Raji (cell line): ENCODE measurements around the gene KLHDC1.

ENCODE experiments used
- POLR2A ChIP-seq: IDR thresholded peaks from 2 replicates; pipeline ENCODE4 v1.6.1; 2011; ENCODE audit warnings: low read depth, low read length, control low read depth; ENCODE audit not compliant: insufficient read depth

Gene KLHDC1

GRCh38 chr14:49703965-49704364, 11.0 kb downstream of the KLHDC1 start:
- no peak for TF ChIP-seq POLR2A

- no peak for TF ChIP-seq POLR2A
These were observed 27.8 kb downstream of the KLHDC1 start for GRCh38 chr14:49720744-49721143.

GRCh38 chr14:49727171-49727570, 34.3 kb downstream of the KLHDC1 start:
- TF ChIP-seq POLR2A: no peak

- TF ChIP-seq POLR2A: no peak
These were observed 40.0 kb downstream of the KLHDC1 start for GRCh38 chr14:49732896-49733295.

GRCh38 chr14:49733836-49734235, 40.9 kb downstream of the KLHDC1 start:
- TF ChIP-seq POLR2A: no peak

GRCh38 chr14:49745191-49745590, 52.3 kb downstream of the KLHDC1 start:
- no peak for TF ChIP-seq POLR2A

- TF ChIP-seq POLR2A: no peak
These were observed 61.7 kb downstream of the KLHDC1 start for GRCh38 chr14:49754570-49755097.

GRCh38 chr14:49755378-49755777, 62.5 kb downstream of the KLHDC1 start:
- no peak for TF ChIP-seq POLR2A

- TF ChIP-seq POLR2A: no peak
These were observed 69.1 kb downstream of the KLHDC1 start for GRCh38 chr14:49761839-49762551.

GRCh38 chr14:49766839-49767238, 73.9 kb downstream of the KLHDC1 start:
- no peak for TF ChIP-seq POLR2A

- TF ChIP-seq POLR2A: no peak
These were observed 74.3 kb downstream of the KLHDC1 start for GRCh38 chr14:49767270-49767570.

- peak; percentile 84 for TF ChIP-seq POLR2A
These were observed 74.8 kb downstream of the KLHDC1 start, which contains the start of gene KLHDC2 for GRCh38 chr14:49767571-49768300. KLHDC2 (plus strand) TSS chr14:49768153; CDS start chr14:49768469, 316 bp downstream.

GRCh38 chr14:49768301-49769121, 75.6 kb downstream of the KLHDC1 start:
- no peak for TF ChIP-seq POLR2A

- no peak for TF ChIP-seq POLR2A
These were observed 76.3 kb downstream of the KLHDC1 start for GRCh38 chr14:49769171-49769570.

- peak; percentile 20; the same call in 1 of the 2 replicates for TF ChIP-seq POLR2A
These were observed 76.8 kb downstream of the KLHDC1 start for GRCh38 chr14:49769581-49770211.

- TF ChIP-seq POLR2A: no peak
These were observed 77.4 kb downstream of the KLHDC1 start for GRCh38 chr14:49770212-49770817.
